ENCODE measurements around the gene DAPK2. TPM values are rescaled to one million over a fixed set of nuclear protein-coding genes. Genes with fewer than 3 reads are reported as not detected.

Gene DAPK2
- total RNA-seq, 4 donors from 2014 or later, result 45.1 to 244 (median 107) TPM

GRCh38 chr15:64034519-64034918 is 11.8 kb downstream of the DAPK2 start:
- no peak for DNase-seq
- H3K27ac ChIP-seq, result no peak overlapping the region
- no peak overlapping the region for H3K4me3 ChIP-seq
- H3K36me3 ChIP-seq, result peaks cover 0 to 5% (median 0%) of the 10 kb centered on the region in 4 donors
- H3K27me3 ChIP-seq, result no peaks in the 10 kb centered on the region
- no peaks in the 10 kb centered on the region for H3K4me1 ChIP-seq
- H3K9me3 ChIP-seq, result no peaks in the 10 kb centered on the region
- intact Hi-C loops (cut with DNase I; ENCODE audit: low total_unique reads) (no loop called here), in situ Hi-C loops (cut with MboI; ENCODE audit: low pct_ligation_motif_present in 1 of 4, low pct_unique_long_range_greater_than_20kb in 1 of 4, low sequenced_read_pairs in 3 of 4) (loop anchor here in 1 of 4 donors (5.0 kb wide), 1 partner anchor 87 kb away; no protein-coding TSS in a partner anchor)
- TF ChIP-seq EP300 (IDR thresholded peaks at IDR 0.05; ENCODE audit: low read depth) (no peak), POLR2A (IDR thresholded peaks at IDR 0.05) (no peak), POLR2AphosphoS5 (IDR thresholded peaks at IDR 0.05) (no peak)
- TF ChIP-seq, protein P1, sequence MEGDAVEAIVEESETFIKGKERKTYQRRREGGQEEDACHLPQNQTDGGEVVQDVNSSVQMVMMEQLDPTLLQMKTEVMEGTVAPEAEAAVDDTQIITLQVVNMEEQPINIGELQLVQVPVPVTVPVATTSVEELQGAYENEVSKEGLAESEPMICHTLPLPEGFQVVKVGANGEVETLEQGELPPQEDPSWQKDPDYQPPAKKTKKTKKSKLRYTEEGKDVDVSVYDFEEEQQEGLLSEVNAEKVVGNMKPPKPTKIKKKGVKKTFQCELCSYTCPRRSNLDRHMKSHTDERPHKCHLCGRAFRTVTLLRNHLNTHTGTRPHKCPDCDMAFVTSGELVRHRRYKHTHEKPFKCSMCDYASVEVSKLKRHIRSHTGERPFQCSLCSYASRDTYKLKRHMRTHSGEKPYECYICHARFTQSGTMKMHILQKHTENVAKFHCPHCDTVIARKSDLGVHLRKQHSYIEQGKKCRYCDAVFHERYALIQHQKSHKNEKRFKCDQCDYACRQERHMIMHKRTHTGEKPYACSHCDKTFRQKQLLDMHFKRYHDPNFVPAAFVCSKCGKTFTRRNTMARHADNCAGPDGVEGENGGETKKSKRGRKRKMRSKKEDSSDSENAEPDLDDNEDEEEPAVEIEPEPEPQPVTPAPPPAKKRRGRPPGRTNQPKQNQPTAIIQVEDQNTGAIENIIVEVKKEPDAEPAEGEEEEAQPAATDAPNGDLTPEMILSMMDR (IDR thresholded peaks at IDR 0.05), result no peak
- 14 to 24% methylated on average over 4 of the region's 4 CpGs for WGBS, 2 donors (ENCODE audit: low coverage in 1 of 2)

GRCh38 chr15:64032329-64032728 is 14.0 kb downstream of the DAPK2 start:
- no peaks in the 10 kb centered on the region for H3K36me3 ChIP-seq
- H3K4me3 ChIP-seq, result no peak overlapping the region
- no peak for DNase-seq
- H3K4me1 ChIP-seq, result peaks cover 0 to 6% (median 2%) of the 10 kb centered on the region in 4 donors
- in situ Hi-C loops (cut with MboI; ENCODE audit: low pct_ligation_motif_present in 1 of 4, low pct_unique_long_range_greater_than_20kb in 1 of 4, low sequenced_read_pairs in 3 of 4), result loop anchor here in 1 of 4 donors (5.0 kb wide), 1 partner anchor 85 kb away; no protein-coding TSS in a partner anchor
- H3K27me3 ChIP-seq, result no peaks in the 10 kb centered on the region
- no peak for TF ChIP-seq EP300 (IDR thresholded peaks at IDR 0.05; ENCODE audit: low read depth)
- no peak for TF ChIP-seq POLR2A (IDR thresholded peaks at IDR 0.05)
- TF ChIP-seq POLR2AphosphoS5 (IDR thresholded peaks at IDR 0.05), result no peak
- TF ChIP-seq, protein P1 (IDR thresholded peaks at IDR 0.05), result no peak
- no peaks in the 10 kb centered on the region for H3K9me3 ChIP-seq
- no peak overlapping the region for H3K27ac ChIP-seq
- intact Hi-C loops (cut with DNase I; ENCODE audit: low total_unique reads), result no loop called here
- WGBS, 2 donors (ENCODE audit: low coverage in 1 of 2), result 91 to 96% methylated on average over 5 of the region's 5 CpGs

DNA sequence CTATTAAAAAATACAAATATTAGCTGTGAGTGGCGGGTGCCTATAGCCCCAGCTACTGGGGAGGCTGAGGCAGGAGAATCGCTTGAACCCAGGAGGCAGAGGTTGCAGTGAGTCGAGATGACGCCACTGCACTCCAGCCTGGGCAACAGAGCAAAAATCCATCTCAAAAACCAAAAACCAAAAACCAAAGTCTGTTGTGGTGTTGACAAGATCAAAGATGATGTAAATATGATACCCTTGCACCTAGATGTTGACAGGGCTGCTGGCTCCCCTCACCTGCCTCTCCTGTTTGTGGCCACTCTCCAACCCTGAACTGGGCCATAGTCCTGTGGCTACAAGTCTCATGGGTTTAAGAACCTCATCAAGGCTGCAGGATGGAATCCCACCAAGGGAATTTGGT is 16.2 kb downstream of the DAPK2 start:
- Histone ChIP-seq H3K4me1 (peaks cover 0 to 17% (median 7%) of the 10 kb centered on the region in 4 donors), H3K27ac (no peak overlapping the region), H3K36me3 (no peaks in the 10 kb centered on the region), H3K27me3 (no peaks in the 10 kb centered on the region), H3K9me3 (no peaks in the 10 kb centered on the region), H3K4me3 (no peak overlapping the region)
- TF ChIP-seq POLR2AphosphoS5 (IDR thresholded peaks at IDR 0.05) (no peak), EP300 (IDR thresholded peaks at IDR 0.05; ENCODE audit: low read depth) (no peak), POLR2A (IDR thresholded peaks at IDR 0.05) (no peak)
- TF ChIP-seq, protein P1 (IDR thresholded peaks at IDR 0.05), result no peak
- in situ Hi-C loops (cut with MboI; ENCODE audit: low pct_ligation_motif_present in 1 of 4, low pct_unique_long_range_greater_than_20kb in 1 of 4, low sequenced_read_pairs in 3 of 4) (loop anchor here in 1 of 4 donors (5.0 kb wide), 1 partner anchor 83 kb away; no protein-coding TSS in a partner anchor), intact Hi-C loops (cut with DNase I; ENCODE audit: low total_unique reads) (no loop called here)
- WGBS, 2 donors (ENCODE audit: low coverage in 1 of 2), result 80 to 90% methylated on average over 1 to 4 of the region's 4 CpGs
- no peak for DNase-seq

DNA sequence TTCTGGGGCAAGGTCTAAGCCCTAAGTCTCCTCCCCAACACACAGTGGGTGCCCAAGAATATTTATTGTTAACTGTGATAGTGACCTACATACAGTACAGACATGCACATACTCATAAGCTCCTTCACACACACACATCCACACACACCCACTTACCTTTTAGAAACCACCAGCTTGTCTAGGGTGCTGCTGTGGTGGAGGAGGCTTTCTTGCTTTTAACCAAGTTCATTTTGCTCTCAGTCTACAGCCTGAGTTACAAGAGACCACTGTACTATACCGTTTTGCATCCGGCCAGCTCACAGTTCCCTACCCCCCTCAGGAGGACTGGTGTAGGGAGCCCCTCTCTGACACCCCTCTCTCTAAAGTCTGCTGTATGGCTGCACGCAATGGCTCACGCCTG is 16.7 kb downstream of the DAPK2 start:
- Histone ChIP-seq H3K27ac (no peak overlapping the region), H3K36me3 (no peaks in the 10 kb centered on the region), H3K4me1 (peaks cover 0 to 20% (median 9%) of the 10 kb centered on the region in 4 donors), H3K27me3 (no peaks in the 10 kb centered on the region), H3K4me3 (no peak overlapping the region), H3K9me3 (no peaks in the 10 kb centered on the region)
- 95% methylated on average over 4 of the region's 4 CpGs; no CpG with 5 or more reads in 1 of the 2 donors for WGBS, 2 donors (ENCODE audit: low coverage in 1 of 2)
- intact Hi-C loops (cut with DNase I; ENCODE audit: low total_unique reads), result no loop called here
- no peak for DNase-seq
- in situ Hi-C loops (cut with MboI; ENCODE audit: low pct_ligation_motif_present in 1 of 4, low pct_unique_long_range_greater_than_20kb in 1 of 4, low sequenced_read_pairs in 3 of 4), result loop anchor here in 1 of 4 donors (5.0 kb wide), 1 partner anchor 82 kb away; no protein-coding TSS in a partner anchor
- no peak for TF ChIP-seq POLR2AphosphoS5 (IDR thresholded peaks at IDR 0.05)
- TF ChIP-seq, protein P1 (IDR thresholded peaks at IDR 0.05), result no peak
- TF ChIP-seq POLR2A (IDR thresholded peaks at IDR 0.05), result no peak
- TF ChIP-seq EP300 (IDR thresholded peaks at IDR 0.05; ENCODE audit: low read depth), result no peak

Data from transverse colon (tissue), 4 donors.